ENCODE results near the gene SLC7A9. TPM values are rescaled to one million over a fixed set of nuclear protein-coding genes. Genes with fewer than 3 reads are reported as not detected.
"Not testable (repeated sequence)": the region's sequence is repeated elsewhere in the genome, so short reads cannot be mapped to it uniquely, and the experiment has no call there.

SLC7A9 gene
- total and polyA plus RNA-seq, 2 donors (not counting 3 experiments of a cell fraction or from before 2014, with no cell fraction given), result 0.06 TPM; not detected in 1

DNA sequence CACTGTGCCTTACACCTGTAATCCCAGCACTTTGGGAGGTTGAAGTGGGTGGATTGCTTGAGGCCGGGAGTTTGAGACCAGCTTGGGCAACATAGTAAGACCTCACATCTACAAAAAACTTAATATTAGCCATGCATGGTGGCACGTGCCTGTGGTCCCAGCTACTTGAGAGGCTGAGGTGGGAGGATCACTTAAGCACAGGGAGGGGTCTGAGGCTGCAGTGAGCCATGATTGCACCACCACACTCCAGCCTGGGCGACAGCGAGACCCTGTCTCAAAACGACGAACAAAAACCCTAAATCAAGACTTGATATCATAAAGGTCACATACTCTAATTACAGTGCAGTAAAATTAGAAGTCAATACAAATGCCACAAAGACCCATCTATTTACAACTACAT lies 17.4 kb downstream of the SLC7A9 start:
- Histone ChIP-seq H2AFZ (ENCODE audit: low read depth, low read length) (no peak overlapping the region), H4K20me1 (replicated peaks; ENCODE audit: control insufficient read depth, extremely low read depth, insufficient read depth, low read length) (no peaks in the 10 kb centered on the region), H3K9me1 (replicated peaks; ENCODE audit: control insufficient read depth, extremely low read depth, insufficient read depth, low read length) (no peaks in the 10 kb centered on the region), H3K27me3 (ENCODE audit: control insufficient read depth in 2 of 2, insufficient read depth in 2 of 2, low read length in 2 of 2) (no peaks in the 10 kb centered on the region), H3K79me2 (ENCODE audit: control insufficient read depth, insufficient read depth, low read length) (no peaks in the 10 kb centered on the region), H3K9me3 (replicated peaks; ENCODE audit: control insufficient read depth, insufficient read depth, low read length) (no peaks in the 10 kb centered on the region), H3K27ac (ENCODE audit: insufficient read depth, low read depth, low read length) (no peak overlapping the region), H3K4me2 (ENCODE audit: insufficient read depth, low read length) (no peak overlapping the region), H3K36me3 (ENCODE audit: control insufficient read depth in 2 of 2, extremely low read depth in 1 of 2, insufficient read depth in 2 of 2, low read length in 2 of 2) (no peaks in the 10 kb centered on the region), H3K4me1 (ENCODE audit: control insufficient read depth, extremely low read depth, insufficient read depth, low read length) (no peaks in the 10 kb centered on the region), H3K9ac (replicated peaks; ENCODE audit: extremely low read depth, insufficient read depth, low read length) (no peak overlapping the region), H3K4me3 (replicated peaks in 1 of 3; ENCODE audit: insufficient read depth in 1 of 3, low read depth in 1 of 3, low read length in 3 of 3) (no peak overlapping the region)
- TF ChIP-seq EZH2 (IDR thresholded peaks at IDR 0.05; ENCODE audit: borderline replicate concordance, low read depth, low read length, severe bottlenecking), result no peak
- TF ChIP-seq FOS (IDR thresholded peaks at IDR 0.05; ENCODE audit: borderline replicate concordance, insufficient read depth, low read length), result no peak
- TF ChIP-seq MYC (IDR thresholded peaks at IDR 0.05; ENCODE audit: low read depth, low read length), result no peak
- TF ChIP-seq POLR2AphosphoS5 (IDR thresholded peaks at IDR 0.05; ENCODE audit: insufficient read depth, low read depth, low read length), result no peak
- no peak for TF ChIP-seq POLR2A (IDR thresholded peaks at IDR 0.05; ENCODE audit: low read depth, low read length)
- TF ChIP-seq, protein P1, sequence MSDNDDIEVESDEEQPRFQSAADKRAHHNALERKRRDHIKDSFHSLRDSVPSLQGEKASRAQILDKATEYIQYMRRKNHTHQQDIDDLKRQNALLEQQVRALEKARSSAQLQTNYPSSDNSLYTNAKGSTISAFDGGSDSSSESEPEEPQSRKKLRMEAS (IDR thresholded peaks at IDR 0.05; ENCODE audit: insufficient read depth, insufficient read length), result no peak
- no peak for TF ChIP-seq GATA2 (IDR thresholded peaks at IDR 0.05; ENCODE audit: insufficient read depth, insufficient read length, low read depth, low read length)
- TF ChIP-seq, protein P2, sequence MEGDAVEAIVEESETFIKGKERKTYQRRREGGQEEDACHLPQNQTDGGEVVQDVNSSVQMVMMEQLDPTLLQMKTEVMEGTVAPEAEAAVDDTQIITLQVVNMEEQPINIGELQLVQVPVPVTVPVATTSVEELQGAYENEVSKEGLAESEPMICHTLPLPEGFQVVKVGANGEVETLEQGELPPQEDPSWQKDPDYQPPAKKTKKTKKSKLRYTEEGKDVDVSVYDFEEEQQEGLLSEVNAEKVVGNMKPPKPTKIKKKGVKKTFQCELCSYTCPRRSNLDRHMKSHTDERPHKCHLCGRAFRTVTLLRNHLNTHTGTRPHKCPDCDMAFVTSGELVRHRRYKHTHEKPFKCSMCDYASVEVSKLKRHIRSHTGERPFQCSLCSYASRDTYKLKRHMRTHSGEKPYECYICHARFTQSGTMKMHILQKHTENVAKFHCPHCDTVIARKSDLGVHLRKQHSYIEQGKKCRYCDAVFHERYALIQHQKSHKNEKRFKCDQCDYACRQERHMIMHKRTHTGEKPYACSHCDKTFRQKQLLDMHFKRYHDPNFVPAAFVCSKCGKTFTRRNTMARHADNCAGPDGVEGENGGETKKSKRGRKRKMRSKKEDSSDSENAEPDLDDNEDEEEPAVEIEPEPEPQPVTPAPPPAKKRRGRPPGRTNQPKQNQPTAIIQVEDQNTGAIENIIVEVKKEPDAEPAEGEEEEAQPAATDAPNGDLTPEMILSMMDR (IDR thresholded peaks at IDR 0.05; ENCODE audit: extremely low read depth in 1 of 2, insufficient read depth in 1 of 2, low read depth in 1 of 2, low read length in 2 of 2), result no peak
- no peak for TF ChIP-seq JUN (IDR thresholded peaks at IDR 0.05; ENCODE audit: borderline replicate concordance, insufficient read depth, insufficient read length, low read depth)
- ChIA-PET POLR2A (no interaction called here), CTCF (no interaction called here)
- no peak for DNase-seq (ENCODE audit: low read depth, low spot score)
- intact Hi-C loops (cut with micrococcal nuclease) (no loop called here), dilution Hi-C loops (cut with MboI; ENCODE audit: extremely low pct_ligation_motif_present, low sequenced_read_pairs) (no loop called here)
- FAIRE-seq, result no peak
- no TSS peak for BruUV-seq (replicated peaks)

DNA sequence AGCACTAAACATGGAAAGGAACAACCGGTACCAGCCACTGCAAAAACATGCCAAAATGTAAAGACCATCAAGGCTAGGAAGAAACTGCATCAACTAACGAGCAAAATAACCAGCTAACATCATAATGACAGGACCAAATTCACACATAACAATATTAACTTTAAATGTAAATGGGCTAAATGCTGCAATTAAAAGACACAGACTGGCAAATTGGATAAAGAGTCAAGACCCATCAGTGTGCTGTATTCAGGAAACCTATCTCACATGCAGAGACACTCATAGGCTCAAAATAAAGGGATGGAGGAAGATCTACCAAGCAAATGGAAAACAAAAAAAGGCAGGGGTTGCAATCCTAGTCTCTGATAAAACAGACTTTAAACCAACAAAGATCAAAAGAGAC lies 21.5 kb downstream of the SLC7A9 start:
- H3K27me3 ChIP-seq (ENCODE audit: control insufficient read depth in 2 of 2, insufficient read depth in 2 of 2, low read length in 2 of 2); H3K36me3 ChIP-seq (ENCODE audit: control insufficient read depth in 2 of 2, extremely low read depth in 1 of 2, insufficient read depth in 2 of 2, low read length in 2 of 2); H2AFZ ChIP-seq (ENCODE audit: low read depth, low read length); H3K79me2 ChIP-seq (ENCODE audit: control insufficient read depth, insufficient read depth, low read length); H3K27ac ChIP-seq (ENCODE audit: insufficient read depth, low read depth, low read length); H3K4me3 ChIP-seq (replicated peaks in 1 of 3; ENCODE audit: insufficient read depth in 1 of 3, low read depth in 1 of 3, low read length in 3 of 3); H3K9me1 ChIP-seq (replicated peaks; ENCODE audit: control insufficient read depth, extremely low read depth, insufficient read depth, low read length); FAIRE-seq; H4K20me1 ChIP-seq (replicated peaks; ENCODE audit: control insufficient read depth, extremely low read depth, insufficient read depth, low read length); intact Hi-C loops (cut with micrococcal nuclease); H3K4me2 ChIP-seq (ENCODE audit: insufficient read depth, low read length); BruUV-seq (replicated peaks); dilution Hi-C loops (cut with MboI; ENCODE audit: extremely low pct_ligation_motif_present, low sequenced_read_pairs); H3K9ac ChIP-seq (replicated peaks; ENCODE audit: extremely low read depth, insufficient read depth, low read length); DNase-seq (ENCODE audit: low read depth, low spot score); H3K4me1 ChIP-seq (ENCODE audit: control insufficient read depth, extremely low read depth, insufficient read depth, low read length); CTCF ChIA-PET; H3K9me3 ChIP-seq (replicated peaks; ENCODE audit: control insufficient read depth, insufficient read depth, low read length); POLR2A ChIA-PET: not testable (repeated sequence)
